HL-60 (cell line): ENCODE results near the gene TTLL7.

Experiments used
- DNase-seq, 2 experiments: peaks; one replicate each; pipeline ENCODE4 v3.0.0-alpha.2; 2010 to 2020; ENCODE audit warnings: low read depth in 1 of 2, low spot score in 1 of 2
- H3K27ac ChIP-seq: fragments of 250-450 bp; sonication (Bioruptor Pico); replicated peaks from 2 replicates; pipeline ENCODE4 v1.5.1; 2020; ENCODE audit warnings: mild to moderate bottlenecking, moderate library complexity
- H3K27me3 ChIP-seq: fragments of 250-450 bp; sonication (Bioruptor Pico); 2 replicates; pipeline ENCODE4 v1.5.1; 2021; ENCODE audit warnings: mild to moderate bottlenecking, moderate library complexity; ENCODE audit not compliant: insufficient read depth, poor library complexity, severe bottlenecking
- H3K4me3 ChIP-seq: replicated peaks from 2 replicates; pipeline ENCODE4 v1.5.1; 2011; ENCODE audit warnings: mild to moderate bottlenecking, control low read depth, low read length; ENCODE audit not compliant: insufficient read depth
- GABPA ChIP-seq: IDR thresholded peaks from 2 replicates; pipeline ENCODE4 v1.6.1; 2012; ENCODE audit warnings: low read depth
- POLR2AphosphoS5 ChIP-seq: IDR thresholded peaks from 2 replicates; pipeline ENCODE4 v1.6.1; 2012; ENCODE audit warnings: low read depth
- SPI1 ChIP-seq: IDR thresholded peaks from 2 replicates; pipeline ENCODE4 v1.6.1; 2012; ENCODE audit warnings: low read depth, mild to moderate bottlenecking, borderline replicate concordance
- TF ChIP-seq, protein P1 (sequence below): IDR thresholded peaks from 2 replicates; pipeline ENCODE4 v1.6.1; 2012; ENCODE audit warnings: low read depth; ENCODE audit not compliant: insufficient replicate concordance
- TF ChIP-seq, protein P2 (sequence below): IDR thresholded peaks from one replicate; pipeline ENCODE4 v1.5.1; 2011; ENCODE audit warnings: low read length, control low read depth, inconsistent platforms; ENCODE audit not compliant: insufficient read depth

The TTLL7 gene

DNA sequence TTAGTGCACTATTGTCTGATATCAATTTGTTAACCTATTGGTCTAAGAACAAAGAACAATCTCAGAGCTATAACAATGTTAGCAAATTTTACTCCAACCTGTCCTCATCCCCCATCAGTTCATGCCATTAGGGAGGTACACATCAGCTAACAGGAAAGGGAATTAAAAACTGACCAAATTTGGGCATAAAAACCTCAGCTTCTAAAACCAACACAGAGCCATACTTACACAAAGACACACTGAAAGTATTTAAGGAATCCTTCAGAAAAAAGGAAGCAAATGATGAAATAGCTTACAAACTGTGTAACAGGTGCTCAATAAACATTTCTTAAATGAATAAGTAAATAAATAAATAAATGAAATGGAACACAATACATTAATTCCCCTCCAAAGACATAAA, 89.2 kb downstream of the TTLL7 start:
- TF ChIP-seq, protein P1, sequence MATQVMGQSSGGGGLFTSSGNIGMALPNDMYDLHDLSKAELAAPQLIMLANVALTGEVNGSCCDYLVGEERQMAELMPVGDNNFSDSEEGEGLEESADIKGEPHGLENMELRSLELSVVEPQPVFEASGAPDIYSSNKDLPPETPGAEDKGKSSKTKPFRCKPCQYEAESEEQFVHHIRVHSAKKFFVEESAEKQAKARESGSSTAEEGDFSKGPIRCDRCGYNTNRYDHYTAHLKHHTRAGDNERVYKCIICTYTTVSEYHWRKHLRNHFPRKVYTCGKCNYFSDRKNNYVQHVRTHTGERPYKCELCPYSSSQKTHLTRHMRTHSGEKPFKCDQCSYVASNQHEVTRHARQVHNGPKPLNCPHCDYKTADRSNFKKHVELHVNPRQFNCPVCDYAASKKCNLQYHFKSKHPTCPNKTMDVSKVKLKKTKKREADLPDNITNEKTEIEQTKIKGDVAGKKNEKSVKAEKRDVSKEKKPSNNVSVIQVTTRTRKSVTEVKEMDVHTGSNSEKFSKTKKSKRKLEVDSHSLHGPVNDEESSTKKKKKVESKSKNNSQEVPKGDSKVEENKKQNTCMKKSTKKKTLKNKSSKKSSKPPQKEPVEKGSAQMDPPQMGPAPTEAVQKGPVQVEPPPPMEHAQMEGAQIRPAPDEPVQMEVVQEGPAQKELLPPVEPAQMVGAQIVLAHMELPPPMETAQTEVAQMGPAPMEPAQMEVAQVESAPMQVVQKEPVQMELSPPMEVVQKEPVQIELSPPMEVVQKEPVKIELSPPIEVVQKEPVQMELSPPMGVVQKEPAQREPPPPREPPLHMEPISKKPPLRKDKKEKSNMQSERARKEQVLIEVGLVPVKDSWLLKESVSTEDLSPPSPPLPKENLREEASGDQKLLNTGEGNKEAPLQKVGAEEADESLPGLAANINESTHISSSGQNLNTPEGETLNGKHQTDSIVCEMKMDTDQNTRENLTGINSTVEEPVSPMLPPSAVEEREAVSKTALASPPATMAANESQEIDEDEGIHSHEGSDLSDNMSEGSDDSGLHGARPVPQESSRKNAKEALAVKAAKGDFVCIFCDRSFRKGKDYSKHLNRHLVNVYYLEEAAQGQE: no peak
- TF ChIP-seq, protein P2, sequence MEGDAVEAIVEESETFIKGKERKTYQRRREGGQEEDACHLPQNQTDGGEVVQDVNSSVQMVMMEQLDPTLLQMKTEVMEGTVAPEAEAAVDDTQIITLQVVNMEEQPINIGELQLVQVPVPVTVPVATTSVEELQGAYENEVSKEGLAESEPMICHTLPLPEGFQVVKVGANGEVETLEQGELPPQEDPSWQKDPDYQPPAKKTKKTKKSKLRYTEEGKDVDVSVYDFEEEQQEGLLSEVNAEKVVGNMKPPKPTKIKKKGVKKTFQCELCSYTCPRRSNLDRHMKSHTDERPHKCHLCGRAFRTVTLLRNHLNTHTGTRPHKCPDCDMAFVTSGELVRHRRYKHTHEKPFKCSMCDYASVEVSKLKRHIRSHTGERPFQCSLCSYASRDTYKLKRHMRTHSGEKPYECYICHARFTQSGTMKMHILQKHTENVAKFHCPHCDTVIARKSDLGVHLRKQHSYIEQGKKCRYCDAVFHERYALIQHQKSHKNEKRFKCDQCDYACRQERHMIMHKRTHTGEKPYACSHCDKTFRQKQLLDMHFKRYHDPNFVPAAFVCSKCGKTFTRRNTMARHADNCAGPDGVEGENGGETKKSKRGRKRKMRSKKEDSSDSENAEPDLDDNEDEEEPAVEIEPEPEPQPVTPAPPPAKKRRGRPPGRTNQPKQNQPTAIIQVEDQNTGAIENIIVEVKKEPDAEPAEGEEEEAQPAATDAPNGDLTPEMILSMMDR: no peak
- TF ChIP-seq POLR2AphosphoS5: no peak
- no peak for TF ChIP-seq GABPA
- no peak for TF ChIP-seq SPI1
- no peak overlapping the region for H3K4me3 ChIP-seq
- peaks cover 12% of the 10 kb centered on the region for H3K27me3 ChIP-seq
- DNase-seq: no peak
- no peak overlapping the region for H3K27ac ChIP-seq

DNA sequence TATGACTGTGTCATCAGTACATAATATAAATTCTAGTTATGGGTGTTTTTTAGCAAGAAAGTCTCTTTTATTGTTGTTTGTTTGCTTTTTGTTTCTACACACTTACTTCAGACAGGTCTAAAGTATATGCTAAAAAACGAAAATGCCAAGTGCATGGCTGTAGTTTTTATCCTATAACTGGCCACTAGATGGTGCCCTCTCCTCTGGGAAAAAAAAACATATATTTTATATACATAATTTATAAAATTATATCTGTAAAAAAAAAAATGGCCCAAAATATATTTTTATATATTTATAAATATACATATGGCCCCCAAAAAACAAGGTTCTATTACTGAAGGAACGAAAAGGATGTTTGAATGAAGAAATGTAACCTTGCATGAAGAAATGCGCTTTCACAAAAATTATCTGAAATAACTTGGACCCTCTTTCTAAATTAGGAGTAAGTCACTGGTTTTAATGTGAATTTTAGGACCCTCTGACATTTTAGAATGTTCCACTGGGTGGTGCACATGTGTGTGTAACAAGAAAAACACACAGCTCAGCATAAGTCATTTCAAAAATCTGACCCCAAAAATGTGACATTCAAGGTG, 93.5 kb downstream of the TTLL7 start:
- Histone ChIP-seq H3K4me3 (no peak overlapping the region), H3K27ac (no peak overlapping the region), H3K27me3 (peaks cover 9% of the 10 kb centered on the region)
- DNase-seq: no peak
- TF ChIP-seq GABPA: no peak
- TF ChIP-seq POLR2AphosphoS5: no peak
- TF ChIP-seq, protein P2: peak; percentile 26

DNA sequence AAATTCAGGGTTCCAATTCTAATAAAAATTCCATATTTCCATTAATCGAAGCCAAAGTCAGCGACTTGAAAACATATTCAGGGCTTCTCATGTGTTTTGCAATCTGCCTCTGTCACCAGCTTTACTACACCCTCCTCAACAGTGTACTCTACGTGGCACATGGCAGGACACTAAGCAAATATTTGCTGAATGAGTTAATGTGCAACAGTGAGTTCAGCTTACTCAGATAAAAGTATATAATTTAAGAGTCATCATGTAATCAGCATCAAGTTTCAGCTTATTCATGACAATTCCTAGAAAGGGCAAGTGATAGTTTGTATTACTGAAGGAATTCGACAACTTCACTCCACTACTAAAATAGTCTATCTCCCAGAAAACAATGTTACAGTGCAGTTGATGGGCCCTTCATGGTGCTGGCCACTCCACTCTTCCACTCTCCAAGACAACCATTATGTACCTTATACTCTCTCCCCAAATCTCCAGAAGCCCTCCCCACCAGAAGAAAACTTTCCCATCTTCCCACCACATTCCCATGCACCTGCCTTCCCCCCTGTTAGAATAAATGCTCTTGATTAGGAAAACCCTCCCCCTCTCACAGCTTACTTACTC, 97.3 kb downstream of the TTLL7 start:
- TF ChIP-seq, protein P2: no peak
- TF ChIP-seq GABPA (no peak), POLR2AphosphoS5 (no peak), SPI1 (no peak)
- TF ChIP-seq, protein P1: no peak
- Histone ChIP-seq H3K27me3 (peaks cover 3% of the 10 kb centered on the region), H3K4me3 (no peak overlapping the region), H3K27ac (no peak overlapping the region)
- DNase-seq: no peak

DNA sequence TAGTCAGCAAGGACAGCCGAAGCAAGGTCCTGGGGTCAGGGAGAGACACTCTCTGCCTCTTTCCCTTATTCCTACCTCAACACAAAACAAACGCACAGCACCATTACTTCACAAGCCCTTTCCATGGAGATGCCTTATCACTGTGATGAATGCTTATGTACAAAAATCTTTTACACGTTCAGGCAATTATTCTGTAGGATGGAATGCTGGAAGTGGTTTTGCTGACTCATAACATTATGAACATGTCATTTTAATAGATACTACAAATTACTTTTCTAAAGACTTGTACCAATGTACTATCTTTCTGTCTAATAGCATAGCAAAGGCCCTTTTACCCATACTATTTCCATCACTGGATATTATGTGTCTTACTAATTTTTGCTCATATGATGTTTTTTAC, 98.4 kb downstream of the TTLL7 start:
- no peak for DNase-seq
- Histone ChIP-seq H3K27ac (no peak overlapping the region), H3K4me3 (no peak overlapping the region), H3K27me3 (peaks cover 3% of the 10 kb centered on the region)
- TF ChIP-seq SPI1 (no peak), GABPA (no peak), POLR2AphosphoS5 (no peak)
- TF ChIP-seq, protein P1: no peak
